A549 treated with CORT108297 at 1 μM for 4 hours (cell line): Measurements from ENCODE around the gene SLC22A1. TPM values are rescaled to one million over a fixed set of nuclear protein-coding genes. Genes with fewer than 3 reads are reported as not detected.

Experiments
- total RNA-seq: library from RNA; stranded (reverse); fragments of 200-300 nt; extraction: Qiagen RNA extraction; gene quantifications from 5 replicates; pipeline ENCODE4 v1.2.3, GENCODE V29; 2022

The SLC22A1 gene
- total RNA-seq: 0.88 to 4.1 TPM (median 1.9 TPM) in 5 replicates

DNA sequence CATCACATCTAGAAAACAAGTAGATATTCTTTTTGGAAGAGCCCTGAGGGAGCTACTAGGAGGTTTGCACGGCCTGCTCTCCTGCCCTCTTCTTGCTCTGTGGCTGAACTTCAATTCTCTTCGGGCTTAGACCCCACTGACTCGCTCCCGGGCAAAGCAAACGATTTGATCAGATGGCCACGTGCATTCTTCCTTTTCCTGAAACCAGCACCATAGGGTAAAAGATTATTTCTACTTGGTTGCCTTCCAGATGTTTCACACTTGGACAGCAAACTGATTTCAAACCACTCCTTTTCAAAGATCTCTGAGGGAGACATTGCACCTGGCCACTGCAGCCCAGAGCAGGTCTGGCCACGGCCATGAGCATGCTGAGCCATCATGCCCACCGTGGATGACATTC lies at the start of gene SLC22A1:
TSS of gene SLC22A1 (plus strand) at position 258 of the 400 bp plus-strand sequence. CDS start at position 379, 121 bp downstream.

Other genes with a start within 250 kb of the SLC22A1 start
- gene MAS1, start 230.8 kb upstream of the SLC22A1 start, total RNA-seq: not detected in 5 replicates
- gene IGF2R, start 152.7 kb upstream of the SLC22A1 start, total RNA-seq: 27.6 to 33.4 TPM (median 31.3 TPM) in 5 replicates
- 0.08 TPM in 2 of 5 replicates, not detected in the others for gene SLC22A2, start 137.0 kb downstream of the SLC22A1 start, total RNA-seq
- 34.0 to 41.6 TPM (median 36.7 TPM) in 5 replicates for gene SLC22A3, start 226.6 kb downstream of the SLC22A1 start, total RNA-seq